Hematopoietic multipotent progenitor cell (in vitro differentiated cells): ENCODE results near the gene FILIP1L. TPM values are rescaled to one million over a fixed set of nuclear protein-coding genes. Genes with fewer than 3 reads are reported as not detected.
"Not testable (repeated sequence)": the region's sequence is repeated elsewhere in the genome, so short reads cannot be mapped to it uniquely, and the experiment has no call there.

ENCODE experiments used
- DNase-seq, 3 donors: peaks; one replicate each; pipeline ENCODE4 v3.0.0-alpha.2; 2011 to 2015; ENCODE audit warnings: low read depth in 2 of 3, low spot score in 2 of 3
- total RNA-seq: library from RNA; depleted of rRNA; stranded (reverse); fragments of >200 nt; gene quantifications from one replicate; pipeline ENCODE4 v1.2.3, GENCODE V29; 2012

The FILIP1L gene
- total RNA-seq, 1 donor = 0.81 TPM

DNA sequence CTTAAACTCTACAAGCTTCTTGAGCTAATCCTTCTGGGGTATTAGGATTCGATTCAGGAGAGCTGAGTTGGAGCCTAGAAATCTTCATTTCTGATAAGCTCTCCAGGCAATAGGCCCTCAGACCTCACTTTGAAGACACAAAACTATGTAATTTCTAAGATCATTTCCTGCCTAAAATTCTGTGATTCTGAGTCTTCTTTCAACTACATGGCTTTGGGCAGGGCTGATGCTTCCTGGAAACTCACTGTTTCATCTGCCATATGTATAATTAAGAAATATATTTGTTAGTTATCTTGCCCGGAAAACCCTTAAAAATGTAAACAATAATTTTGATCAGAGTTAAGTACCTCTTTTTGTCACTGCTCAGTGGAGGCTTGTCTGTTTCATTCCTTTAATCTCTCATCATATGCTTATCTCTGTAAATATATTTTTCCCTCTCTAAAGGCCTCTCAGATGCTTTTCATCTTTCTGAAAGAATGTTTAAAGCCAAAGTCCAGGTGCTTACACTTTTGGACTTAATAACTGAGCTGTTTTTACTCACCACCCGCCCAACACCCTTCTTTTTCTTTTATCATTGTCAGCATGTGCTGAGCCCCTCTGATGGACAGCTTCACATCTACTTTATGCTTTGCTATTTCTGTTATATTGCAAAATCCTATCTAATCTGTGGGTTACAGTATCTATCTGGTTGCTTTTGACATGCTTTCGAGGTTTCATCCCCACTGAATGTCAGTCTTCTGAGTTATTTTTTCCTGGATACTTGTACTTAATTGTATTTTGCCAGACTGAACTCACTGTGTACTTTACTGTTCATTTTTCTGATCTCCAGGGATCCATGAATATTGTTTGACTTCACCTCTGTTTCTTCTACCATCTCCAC lies 38.2 kb downstream of the FILIP1L start:
- no peak for DNase-seq

DNA sequence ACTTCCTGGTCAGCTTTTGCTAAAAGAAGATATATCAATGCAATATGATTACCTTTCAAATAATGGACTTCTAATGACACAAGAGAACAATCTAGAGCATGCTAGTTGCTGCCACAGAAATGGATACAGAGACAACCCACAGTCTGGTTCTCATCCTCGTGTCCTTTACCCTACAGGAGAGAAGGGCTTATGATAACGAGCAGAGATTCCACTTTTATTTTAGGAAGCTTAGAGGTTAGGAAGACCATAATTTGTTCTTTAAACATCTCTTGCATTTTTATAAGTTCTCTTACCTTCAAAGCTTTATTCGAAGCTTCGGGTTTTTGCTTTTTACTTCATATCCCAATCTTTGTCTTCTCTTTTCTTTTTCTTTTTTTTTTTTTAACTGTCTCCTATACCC lies 39.1 kb downstream of the FILIP1L start:
- no peak for DNase-seq

DNA sequence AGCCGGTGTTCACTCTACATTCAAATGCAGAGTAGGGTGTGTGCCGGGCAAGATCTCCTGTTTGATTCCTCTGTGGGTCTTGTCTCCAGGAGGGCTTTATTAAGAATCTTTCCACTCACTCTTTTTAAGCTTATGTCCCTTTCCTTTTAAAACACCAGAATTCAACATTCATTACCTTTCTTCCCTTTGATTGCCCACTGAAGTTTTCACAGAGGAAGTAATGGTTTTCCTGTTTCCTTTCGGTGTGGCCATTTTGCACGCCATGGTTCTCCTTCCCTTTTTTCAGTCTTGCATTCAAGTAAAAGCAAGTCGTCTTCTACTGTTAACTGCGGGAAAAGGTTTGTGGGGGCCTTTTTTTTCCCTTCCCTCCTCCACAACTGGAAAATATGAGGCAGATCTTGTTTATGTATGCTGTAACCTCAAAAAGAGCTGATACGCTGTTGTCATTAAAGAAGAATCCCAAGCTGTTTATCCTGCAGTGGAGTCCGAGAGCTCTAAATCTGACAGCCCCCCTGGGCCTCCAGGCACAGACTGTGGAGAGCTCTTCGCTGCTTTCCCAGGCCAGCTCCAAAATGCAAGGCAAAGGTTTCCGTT lies 40.5 kb downstream of the FILIP1L start:
- peak in 2 of 3 donors; percentile 41 to 61 for DNase-seq

DNA sequence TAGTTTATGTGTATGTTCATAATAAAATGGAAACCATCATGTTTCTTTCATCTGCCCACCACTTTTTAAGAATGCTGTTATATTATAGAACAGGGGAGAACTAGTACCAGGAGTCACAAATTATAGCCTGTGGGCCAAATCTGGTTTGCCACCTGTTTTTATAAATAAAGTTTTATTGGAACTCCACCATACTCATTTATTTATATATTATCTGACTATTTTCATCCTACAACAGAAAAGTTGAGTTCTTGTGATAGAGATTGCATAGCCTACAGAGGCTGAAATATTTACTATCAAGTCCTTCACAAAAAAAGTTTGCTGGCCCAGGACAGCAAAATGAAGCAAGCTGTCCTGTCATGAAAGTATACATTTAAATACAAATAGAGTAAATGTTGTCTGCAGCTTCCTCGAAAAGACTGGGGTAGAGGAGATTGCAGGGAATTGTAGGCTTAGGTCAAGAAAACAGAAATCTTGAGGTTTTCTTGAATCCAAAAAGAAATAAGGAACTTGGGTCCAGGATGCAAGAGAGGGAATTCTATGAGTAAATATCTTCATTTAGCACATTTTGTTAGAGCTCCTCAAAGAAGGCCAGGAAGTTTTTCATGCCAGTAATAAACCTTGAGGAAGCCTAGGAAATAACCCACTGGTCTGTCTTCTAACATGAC lies 41.1 kb downstream of the FILIP1L start:
- no peak for DNase-seq

DNA sequence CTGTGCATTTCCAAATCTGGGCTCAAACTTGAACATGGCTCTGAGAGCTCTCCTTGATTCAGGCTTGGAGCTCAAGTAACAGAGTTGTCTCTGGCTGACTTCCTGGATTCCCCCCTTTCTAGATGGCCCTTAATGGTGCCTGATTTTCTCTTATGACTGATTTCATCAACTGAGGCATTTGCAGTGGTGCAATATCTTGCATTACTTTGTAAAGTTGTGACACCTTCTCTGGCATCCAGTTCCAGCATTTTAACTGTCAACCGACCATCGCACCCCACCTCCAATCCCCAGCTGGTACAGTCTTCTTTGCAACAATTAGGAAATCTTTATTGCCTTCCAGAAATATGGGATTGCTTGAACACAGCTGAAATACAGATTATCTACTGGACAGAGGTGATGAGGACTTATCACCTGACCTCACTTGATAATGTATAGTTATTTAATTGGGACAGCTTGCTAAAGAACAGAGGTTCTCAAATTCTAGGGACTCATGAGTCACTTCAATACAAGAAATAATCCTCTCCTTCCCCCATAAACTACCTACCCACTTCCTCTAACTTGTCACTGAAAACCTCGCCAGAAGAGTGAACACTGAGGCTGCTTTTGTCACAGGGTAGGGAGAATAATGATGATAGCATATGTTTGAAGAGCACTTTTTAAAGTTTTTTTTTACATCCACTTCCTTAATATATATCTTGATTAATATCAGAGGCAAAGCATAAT lies 41.8 kb downstream of the FILIP1L start:
- peak in 1 of 3 donors; percentile 78 for DNase-seq

DNA sequence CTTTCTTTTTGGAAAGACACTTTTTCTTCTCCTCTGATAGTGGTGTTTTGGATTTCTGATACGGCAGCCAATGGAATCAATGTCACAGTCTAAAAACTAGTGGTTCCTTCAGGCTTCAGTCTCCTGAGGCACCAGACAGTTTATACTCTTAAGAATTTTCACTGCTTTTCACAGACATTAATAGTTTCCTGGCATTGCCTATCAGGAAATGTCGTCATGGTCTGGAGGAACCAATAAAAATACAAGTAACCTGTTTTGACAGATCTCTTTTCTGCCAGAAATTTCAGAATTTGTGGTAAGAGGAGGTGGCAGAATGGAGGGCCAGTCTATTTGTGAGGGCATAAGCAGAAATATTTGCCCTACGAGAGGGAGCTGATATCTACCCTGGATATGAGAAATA lies 44.8 kb downstream of the FILIP1L start:
- DNase-seq = peak in 1 of 3 donors; percentile 33

DNA sequence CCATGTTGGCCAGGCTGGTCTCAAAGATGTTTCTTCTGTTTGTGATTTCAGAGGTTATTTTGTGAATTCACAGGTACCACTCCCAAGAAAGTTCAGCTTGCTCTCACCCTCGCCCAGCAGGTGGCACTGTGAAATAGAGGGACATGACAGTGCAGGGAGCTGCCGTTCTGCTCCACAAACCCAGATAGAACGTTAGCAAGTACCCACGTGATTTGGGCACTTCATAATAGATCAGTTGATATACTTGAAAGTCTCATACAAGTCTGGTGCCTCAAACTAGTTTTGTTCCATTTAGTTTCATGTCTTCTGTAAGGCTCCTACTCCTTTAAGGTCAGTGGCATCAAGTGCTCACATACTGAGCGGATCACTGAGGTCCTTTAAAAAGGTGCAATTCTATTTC lies 45.5 kb downstream of the FILIP1L start:
- peak; percentile 22 to 90 (median 81) for DNase-seq

DNA sequence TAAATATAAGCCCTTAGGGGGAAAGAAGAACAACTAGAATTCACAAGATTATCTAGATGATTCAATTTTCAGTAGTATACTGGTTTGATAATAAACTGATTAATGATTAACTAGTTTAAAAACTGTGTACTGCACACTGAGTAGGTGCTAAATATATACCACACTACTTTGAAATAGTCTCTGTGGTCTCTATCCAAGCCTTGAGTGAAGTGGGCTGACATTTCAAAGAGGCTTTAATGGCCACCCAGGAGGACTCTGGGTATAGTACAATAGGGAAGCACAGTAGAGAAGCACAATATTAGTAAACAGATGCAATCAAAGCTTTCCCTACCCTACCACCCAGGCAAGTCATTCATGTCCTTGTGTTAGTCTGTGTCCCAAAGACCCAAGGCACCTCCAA lies 46.7 kb downstream of the FILIP1L start:
- DNase-seq = no peak

DNA sequence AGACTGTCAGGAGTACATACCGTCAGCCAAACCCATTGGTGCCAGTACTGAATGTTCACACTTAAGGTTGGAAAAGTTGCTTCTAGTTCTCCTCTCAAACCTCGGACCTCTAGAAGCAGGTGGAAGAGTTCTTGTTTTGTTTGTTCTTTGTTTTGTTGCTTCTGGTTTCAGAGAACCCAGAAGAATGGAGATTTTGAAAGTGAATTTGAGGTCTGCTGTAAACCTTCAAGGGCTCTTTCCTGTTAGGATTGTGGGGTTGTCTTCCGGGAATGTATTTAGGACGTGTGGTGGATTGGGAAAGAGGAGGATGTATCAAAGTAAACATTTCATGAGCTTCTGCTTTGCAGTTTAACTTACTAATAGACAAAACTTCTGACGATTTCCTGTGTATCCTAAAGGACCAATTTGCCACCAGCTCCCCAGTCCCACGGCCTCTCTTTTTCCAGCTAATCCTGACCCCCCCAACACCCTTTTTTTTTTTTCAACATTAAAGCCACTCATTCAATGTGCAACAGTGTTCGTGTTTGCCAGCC lies 50.3 kb downstream of the FILIP1L start:
- DNase-seq = no peak

DNA sequence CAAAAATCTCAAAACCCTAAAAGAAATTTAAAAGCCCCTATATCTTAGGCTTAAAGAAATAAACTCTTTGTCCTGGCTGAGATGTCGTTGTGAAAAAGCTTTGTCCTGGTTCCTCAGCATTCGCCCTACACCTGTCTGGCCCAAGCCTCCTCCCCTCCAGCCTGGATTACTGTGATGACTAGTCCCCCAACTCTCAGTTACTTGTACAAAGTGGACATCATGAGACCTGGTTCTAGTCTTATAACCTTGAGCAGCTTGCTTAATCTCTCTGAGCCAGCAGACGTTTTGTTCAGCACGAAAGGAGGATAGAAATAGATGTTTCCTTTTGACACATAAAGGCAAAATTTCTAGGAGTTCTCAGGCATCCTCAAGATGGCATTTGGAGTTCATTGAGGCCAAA lies 51.6 kb downstream of the FILIP1L start:
- no peak for DNase-seq

DNA sequence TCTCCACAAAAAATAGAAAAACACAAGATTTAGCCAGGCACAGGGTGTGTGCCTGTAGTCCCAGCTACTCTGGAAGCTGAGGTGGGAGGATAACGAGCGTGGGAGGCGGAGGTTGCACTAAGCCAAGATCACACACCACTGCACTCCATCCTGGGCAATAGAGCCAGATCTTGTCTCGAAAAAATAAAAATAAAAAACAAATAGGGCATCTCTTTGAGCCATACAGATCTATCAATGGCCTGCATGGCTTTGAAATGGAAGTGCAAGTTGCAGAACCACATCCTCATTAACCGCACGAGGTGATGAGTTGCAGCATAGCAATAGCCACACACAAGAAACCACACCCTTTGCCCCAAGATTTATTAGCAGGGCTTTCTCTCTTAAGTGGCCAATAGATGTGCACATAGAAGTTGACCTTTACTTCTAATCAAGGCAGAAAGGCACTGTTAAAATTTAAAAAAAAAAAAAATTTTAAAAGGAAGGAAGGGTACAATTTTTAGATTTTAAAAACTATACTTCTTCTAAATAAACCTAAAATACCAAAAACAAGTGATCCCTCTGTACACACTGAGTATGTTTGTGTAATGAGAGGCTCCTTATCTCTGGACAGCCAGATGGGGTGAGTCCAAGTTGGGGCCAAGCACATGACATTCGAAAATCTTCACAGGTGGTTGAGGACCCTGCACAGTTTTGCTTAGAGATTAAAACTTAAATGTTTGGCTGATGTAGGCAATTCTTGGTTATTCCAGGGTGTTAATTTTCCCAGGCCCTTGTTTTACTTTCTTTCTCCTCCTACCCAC lies 53.4 kb downstream of the FILIP1L start:
- peak in 1 of 3 donors; percentile 34 for DNase-seq

DNA sequence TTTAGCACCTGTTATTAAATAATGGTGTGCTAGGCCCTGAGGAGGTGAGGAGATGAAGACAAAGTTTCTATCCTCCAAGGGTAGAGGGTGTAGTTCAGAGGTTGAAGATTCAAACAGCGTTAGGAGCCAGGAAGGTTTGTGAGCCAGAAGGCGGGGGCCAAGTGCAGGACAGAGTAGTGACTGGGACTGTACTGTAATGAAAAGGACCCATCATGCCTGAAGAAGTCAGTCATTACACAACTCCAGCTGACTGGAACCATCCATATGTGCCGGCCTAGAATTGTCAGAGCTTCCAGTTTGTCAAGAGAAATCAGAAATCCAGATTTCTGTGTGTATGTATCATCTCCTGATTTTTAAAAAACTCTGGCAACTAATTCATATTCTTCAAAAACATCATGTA lies 54.8 kb downstream of the FILIP1L start:
- no peak for DNase-seq

DNA sequence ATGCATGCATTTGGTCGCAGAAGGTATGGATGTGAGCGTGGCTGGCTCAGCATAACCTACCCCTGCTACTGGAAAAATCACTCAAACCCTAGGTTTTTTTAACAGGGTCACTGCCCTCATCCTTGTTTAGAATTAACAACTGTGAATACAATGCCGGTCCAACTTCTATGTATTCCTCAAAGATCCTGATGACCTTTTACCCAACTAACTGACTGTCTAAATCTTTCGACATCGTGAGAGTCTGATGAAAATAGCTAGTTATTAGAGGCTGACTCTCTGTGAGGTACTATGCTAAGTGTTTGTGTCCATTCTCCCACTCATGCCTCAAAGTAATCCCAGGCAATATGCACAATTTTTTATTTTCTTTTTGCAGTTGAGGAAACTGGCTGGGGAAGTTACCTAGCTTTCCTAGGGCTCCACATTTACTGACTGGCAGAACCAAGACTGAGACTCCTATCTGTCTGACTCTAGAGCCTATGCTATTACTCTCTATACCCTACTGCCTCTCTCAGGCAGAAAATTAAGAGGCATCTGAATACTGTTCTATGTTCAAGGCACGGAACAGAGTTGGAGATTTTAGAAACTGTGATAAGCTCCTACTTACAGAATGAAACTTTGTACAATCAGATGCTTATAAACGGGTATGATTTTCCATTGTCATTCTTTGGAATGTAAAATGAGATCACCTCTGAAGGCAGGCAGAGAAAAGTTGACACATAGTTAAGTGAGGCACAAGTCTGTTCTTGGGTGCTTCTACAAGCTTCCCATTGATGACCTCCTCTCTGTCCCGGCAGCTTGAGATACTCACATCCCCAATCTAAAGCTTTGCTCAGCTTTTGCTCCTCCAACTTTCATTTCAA lies 56.4 kb downstream of the FILIP1L start:
- DNase-seq = no peak

DNA sequence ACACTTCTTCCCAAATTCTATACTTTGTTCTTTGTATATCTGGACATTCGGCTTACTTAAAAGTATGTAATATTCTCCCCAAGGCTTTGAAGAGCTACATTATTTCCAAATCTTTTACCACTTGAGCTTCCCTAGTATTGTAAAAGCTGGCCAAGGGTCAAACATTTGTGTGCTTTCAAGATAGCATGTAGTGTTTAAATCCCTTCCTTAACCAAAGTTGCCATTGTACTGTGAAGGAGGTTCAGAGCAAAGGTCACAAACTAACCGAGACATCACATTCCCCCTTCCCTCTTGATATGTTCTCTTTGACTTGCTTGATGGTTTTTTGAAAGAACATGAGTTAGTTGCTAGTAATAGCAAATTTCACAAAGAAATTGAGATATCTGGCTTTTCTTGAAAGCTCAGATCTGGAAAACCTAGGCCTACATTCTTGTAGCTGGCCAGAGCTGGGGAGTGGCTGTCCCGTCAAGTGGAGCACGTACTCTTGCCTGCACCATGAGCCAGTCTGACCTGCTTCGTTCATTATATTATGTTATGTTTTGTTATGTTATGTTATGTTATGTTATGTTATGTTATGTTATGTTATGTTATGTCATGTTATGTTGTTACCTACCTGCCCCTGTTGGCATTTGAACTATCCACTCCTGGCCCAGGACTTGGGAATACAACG lies 60.2 kb downstream of the FILIP1L start:
- no peak for DNase-seq

DNA sequence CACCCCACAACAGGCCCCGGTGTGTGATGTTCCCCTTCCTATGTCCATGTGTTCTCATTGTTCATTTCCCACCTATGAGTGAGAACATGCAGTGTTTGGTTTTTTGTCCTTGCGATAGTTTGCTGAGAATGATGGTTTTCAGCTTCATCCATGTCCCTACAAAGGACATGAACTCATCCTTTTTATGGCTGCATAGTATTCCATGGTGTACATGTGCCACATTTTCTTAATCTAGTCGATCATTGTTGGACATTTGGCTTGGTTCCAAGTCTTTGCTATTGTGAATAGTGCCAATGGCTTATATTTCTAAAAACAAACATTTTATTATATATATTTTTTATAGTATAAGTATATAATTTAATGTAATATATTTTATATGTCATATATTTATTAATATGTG lies 62.8 kb downstream of the FILIP1L start:
- DNase-seq = not testable (repeated sequence)

DNA sequence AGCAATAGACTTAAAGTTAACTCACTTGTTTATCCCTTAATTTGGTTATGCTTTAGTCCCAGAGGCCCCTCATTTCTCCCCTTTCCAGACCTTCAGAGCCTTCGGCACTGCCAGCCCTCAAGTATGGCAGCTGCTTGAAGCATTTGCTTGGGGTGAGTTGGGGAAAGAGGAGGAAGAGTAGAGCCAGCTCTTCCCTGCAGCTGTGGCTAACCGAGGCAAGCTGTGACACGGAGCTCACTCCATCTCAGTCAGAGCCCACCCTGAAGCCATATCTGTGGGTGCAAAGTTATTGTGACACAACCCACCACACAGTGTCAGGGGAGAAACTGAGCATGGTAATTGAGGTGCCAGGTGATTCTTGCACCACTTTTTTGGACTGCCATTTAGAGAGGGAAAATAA lies 66.1 kb downstream of the FILIP1L start:
- no peak for DNase-seq

DNA sequence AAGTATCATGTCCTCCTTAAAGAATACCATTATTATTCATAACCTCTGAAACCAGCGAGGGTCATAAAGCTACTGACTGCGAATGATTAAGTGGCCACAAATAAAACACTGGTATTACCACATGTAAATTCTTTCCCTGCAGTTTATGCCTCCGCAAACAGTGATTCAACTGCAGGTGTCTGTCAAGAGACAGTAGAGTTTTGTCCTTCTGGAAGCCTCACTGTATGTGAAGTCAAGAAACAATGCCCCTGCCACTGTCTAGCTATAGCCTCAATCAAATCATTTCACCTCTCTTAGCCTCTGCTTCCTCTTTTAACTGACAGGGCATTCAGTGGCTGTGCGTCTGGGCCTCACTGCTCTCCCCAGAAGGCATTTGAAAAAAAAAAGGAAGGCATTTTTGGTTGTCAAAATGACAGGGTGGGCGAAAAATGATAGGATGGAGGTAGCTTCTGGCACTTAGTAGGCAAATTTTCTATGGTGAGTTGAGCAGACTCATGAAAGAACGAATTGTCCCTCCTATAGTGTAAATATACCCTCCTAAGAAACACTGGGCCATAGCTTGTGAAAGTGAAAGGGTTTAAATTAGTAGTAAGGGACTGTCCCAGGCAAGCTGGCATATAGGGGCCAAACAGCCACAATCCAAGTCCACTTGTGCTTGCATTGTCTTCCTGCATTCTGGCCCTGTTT lies 66.7 kb downstream of the FILIP1L start:
- DNase-seq = peak in 2 of 3 donors; percentile 37 to 71

DNA sequence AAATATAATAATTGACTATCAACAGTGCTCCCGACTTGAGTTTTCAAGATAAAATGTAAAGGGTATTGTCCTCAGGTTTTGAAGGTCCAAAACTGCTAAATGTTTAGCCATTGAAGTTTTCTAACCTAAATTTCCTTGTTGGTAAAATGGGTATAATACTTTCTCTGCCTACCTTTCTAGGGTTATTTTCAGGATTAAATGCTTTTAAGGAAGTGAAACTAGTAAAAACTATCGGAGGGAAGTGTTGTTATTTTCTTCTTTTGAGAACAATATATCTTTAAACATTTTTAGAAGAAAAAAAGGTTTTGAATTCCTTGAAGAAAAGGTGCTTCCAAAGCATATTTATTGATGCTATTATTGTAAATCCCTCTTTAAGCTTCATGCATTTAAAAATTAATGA lies 67.3 kb downstream of the FILIP1L start:
- DNase-seq = no peak
